ENCODE results near the gene TMEM258. TPM values are rescaled to one million over a fixed set of nuclear protein-coding genes. Genes with fewer than 3 reads are reported as not detected.

The TMEM258 gene
- total and polyA plus RNA-seq, 2 donors (not counting 3 experiments of a cell fraction or from before 2014, with no cell fraction given), result 140 to 534 TPM

DNA sequence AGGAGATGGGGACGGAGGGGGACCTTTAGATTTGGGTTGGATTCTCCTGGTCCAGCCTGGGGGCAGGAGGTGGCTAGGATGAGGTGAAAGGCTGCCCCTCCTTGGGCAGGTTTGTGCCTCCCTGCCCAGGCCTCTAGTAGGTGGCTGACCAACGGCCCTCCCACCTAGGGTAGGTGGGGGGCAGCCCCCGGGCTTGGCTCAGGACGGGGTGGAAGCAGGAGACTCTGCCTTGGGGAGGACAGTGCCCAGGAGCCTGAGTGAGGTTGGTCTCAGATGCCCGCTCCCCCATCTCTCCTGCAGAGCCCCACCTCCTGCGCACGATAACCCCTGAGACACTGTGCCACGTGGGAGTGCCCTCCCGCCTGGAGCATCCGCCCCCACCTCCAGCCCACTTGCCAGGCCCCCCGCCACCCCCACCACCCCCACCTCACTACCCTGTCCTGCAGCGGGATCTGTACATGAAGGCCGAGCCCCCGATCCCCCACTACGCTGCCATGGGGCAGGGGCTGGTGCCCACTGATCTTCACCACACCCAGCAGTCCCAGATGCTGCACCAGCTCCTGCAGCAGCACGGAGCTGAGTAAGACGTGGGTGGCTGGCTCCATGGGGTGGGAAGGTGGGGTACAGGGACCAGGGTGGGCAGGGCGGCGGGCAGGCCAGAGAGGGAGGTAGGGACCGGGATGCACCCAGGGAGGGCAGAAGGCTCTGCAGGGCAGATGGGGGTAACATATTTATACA is 22.3 kb downstream of the TMEM258 start:
- DNase-seq (ENCODE audit: low read depth, low spot score), result no peak
- Histone ChIP-seq H3K27me3 (ENCODE audit: control insufficient read depth in 2 of 2, insufficient read depth in 2 of 2, low read length in 2 of 2) (no peaks in the 10 kb centered on the region), H3K9me1 (replicated peaks; ENCODE audit: control insufficient read depth, extremely low read depth, insufficient read depth, low read length) (no peaks in the 10 kb centered on the region), H3K9me3 (replicated peaks; ENCODE audit: control insufficient read depth, insufficient read depth, low read length) (no peaks in the 10 kb centered on the region), H2AFZ (ENCODE audit: low read depth, low read length) (no peak overlapping the region), H3K4me3 (replicated peaks in 1 of 3; ENCODE audit: insufficient read depth in 1 of 3, low read depth in 1 of 3, low read length in 3 of 3) (no peak overlapping the region), H4K20me1 (replicated peaks; ENCODE audit: control insufficient read depth, extremely low read depth, insufficient read depth, low read length) (no peaks in the 10 kb centered on the region), H3K79me2 (ENCODE audit: control insufficient read depth, insufficient read depth, low read length) (no peaks in the 10 kb centered on the region), H3K36me3 (ENCODE audit: control insufficient read depth in 2 of 2, extremely low read depth in 1 of 2, insufficient read depth in 2 of 2, low read length in 2 of 2) (no peaks in the 10 kb centered on the region), H3K4me2 (ENCODE audit: insufficient read depth, low read length) (no peak overlapping the region), H3K4me1 (ENCODE audit: control insufficient read depth, extremely low read depth, insufficient read depth, low read length) (peaks cover 6% of the 10 kb centered on the region), H3K27ac (ENCODE audit: insufficient read depth, low read depth, low read length) (no peak overlapping the region), H3K9ac (replicated peaks; ENCODE audit: extremely low read depth, insufficient read depth, low read length) (no peak overlapping the region)
- no TSS peak for BruUV-seq (replicated peaks)
- TF ChIP-seq GATA2 (IDR thresholded peaks at IDR 0.05; ENCODE audit: insufficient read depth, insufficient read length, low read depth, low read length), result no peak
- CTCF ChIA-PET, result no interaction called here
- FAIRE-seq, result no peak
- dilution Hi-C loops (cut with MboI; ENCODE audit: extremely low pct_ligation_motif_present, low sequenced_read_pairs) (no loop called here), intact Hi-C loops (cut with micrococcal nuclease) (no loop called here)
- POLR2A ChIA-PET, result no interaction called here

DNA sequence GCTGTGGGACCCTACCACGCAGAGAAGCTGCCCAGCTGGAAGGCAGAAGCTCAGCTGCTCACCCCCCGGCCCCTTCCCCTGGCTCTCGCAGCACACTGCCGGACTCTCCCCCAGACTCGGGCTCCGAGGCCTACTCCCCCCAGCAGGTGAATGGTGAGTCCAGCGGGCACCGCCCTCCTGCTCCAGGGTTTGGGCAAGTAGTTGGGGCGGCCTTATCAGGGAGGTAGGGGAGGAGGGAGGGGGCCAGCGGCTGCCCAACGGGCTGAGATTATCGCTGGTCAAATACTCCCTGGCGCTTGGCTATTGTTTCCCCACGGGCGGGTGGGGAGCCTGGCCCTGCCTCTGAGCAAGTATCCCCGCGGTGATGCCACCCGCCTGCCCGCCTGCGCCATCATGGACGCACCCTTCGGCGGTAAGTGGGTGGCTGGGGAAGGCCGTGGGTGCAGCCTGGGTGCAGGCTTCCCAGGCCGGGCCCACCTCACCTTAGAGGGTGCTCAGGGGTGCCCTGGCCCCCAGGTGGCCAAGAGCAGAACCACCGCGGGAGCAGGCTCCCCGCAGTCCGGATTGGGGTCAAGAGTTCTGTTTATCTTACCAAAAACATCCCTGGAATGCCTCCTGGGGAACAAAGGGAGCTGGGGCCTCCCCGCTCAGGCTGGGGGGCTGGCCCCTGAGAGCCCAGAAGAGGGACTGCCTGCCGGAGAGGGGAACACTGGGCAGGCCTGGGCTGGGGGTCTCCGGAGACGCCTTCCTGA is 23.1 kb downstream of the TMEM258 start:
- no peak overlapping the region for H3K9ac ChIP-seq (replicated peaks; ENCODE audit: extremely low read depth, insufficient read depth, low read length)
- H3K27me3 ChIP-seq (ENCODE audit: control insufficient read depth in 2 of 2, insufficient read depth in 2 of 2, low read length in 2 of 2), result no peaks in the 10 kb centered on the region
- H3K79me2 ChIP-seq (ENCODE audit: control insufficient read depth, insufficient read depth, low read length), result no peaks in the 10 kb centered on the region
- BruUV-seq (replicated peaks), result no TSS peak
- ChIA-PET CTCF (no interaction called here), POLR2A (no interaction called here)
- no peaks in the 10 kb centered on the region for H3K36me3 ChIP-seq (ENCODE audit: control insufficient read depth in 2 of 2, extremely low read depth in 1 of 2, insufficient read depth in 2 of 2, low read length in 2 of 2)
- H3K27ac ChIP-seq (ENCODE audit: insufficient read depth, low read depth, low read length), result no peak overlapping the region
- no peak overlapping the region for H3K4me3 ChIP-seq (replicated peaks in 1 of 3; ENCODE audit: insufficient read depth in 1 of 3, low read depth in 1 of 3, low read length in 3 of 3)
- intact Hi-C loops (cut with micrococcal nuclease), result no loop called here
- peaks cover 6% of the 10 kb centered on the region for H3K4me1 ChIP-seq (ENCODE audit: control insufficient read depth, extremely low read depth, insufficient read depth, low read length)
- dilution Hi-C loops (cut with MboI; ENCODE audit: extremely low pct_ligation_motif_present, low sequenced_read_pairs), result no loop called here
- H3K4me2 ChIP-seq (ENCODE audit: insufficient read depth, low read length), result no peak overlapping the region
- FAIRE-seq (no peak), DNase-seq (ENCODE audit: low read depth, low spot score) (no peak)
- no peak overlapping the region for H2AFZ ChIP-seq (ENCODE audit: low read depth, low read length)
- TF ChIP-seq FOS (IDR thresholded peaks at IDR 0.05; ENCODE audit: borderline replicate concordance, insufficient read depth, low read length) (no peak), JUN (IDR thresholded peaks at IDR 0.05; ENCODE audit: borderline replicate concordance, insufficient read depth, insufficient read length, low read depth) (no peak)
- TF ChIP-seq, protein P1, sequence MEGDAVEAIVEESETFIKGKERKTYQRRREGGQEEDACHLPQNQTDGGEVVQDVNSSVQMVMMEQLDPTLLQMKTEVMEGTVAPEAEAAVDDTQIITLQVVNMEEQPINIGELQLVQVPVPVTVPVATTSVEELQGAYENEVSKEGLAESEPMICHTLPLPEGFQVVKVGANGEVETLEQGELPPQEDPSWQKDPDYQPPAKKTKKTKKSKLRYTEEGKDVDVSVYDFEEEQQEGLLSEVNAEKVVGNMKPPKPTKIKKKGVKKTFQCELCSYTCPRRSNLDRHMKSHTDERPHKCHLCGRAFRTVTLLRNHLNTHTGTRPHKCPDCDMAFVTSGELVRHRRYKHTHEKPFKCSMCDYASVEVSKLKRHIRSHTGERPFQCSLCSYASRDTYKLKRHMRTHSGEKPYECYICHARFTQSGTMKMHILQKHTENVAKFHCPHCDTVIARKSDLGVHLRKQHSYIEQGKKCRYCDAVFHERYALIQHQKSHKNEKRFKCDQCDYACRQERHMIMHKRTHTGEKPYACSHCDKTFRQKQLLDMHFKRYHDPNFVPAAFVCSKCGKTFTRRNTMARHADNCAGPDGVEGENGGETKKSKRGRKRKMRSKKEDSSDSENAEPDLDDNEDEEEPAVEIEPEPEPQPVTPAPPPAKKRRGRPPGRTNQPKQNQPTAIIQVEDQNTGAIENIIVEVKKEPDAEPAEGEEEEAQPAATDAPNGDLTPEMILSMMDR (IDR thresholded peaks at IDR 0.05; ENCODE audit: extremely low read depth in 1 of 2, insufficient read depth in 1 of 2, low read depth in 1 of 2, low read length in 2 of 2), result peak in 1 of 2 donors; percentile 6
- no peaks in the 10 kb centered on the region for H3K9me3 ChIP-seq (replicated peaks; ENCODE audit: control insufficient read depth, insufficient read depth, low read length)
- no peaks in the 10 kb centered on the region for H4K20me1 ChIP-seq (replicated peaks; ENCODE audit: control insufficient read depth, extremely low read depth, insufficient read depth, low read length)
- no peaks in the 10 kb centered on the region for H3K9me1 ChIP-seq (replicated peaks; ENCODE audit: control insufficient read depth, extremely low read depth, insufficient read depth, low read length)
